GM18511 (cell line): ENCODE results near the gene CDC37L1.
A peak's percentile ranks its signal among the peaks of the same experiment; 100 is the strongest.

Source experiments
- ATAC-seq: cut with Tn5 transposase; IDR thresholded peaks from one replicate; pipeline ENCODE4 v1.9.1; 2021; ENCODE audit warnings: mild to moderate bottlenecking, moderate library complexity; ENCODE audit not compliant: unreplicated experiment

Gene CDC37L1

GRCh38 chr9:4667681-4668080 is 11.7 kb upstream of the CDC37L1 start:
- no peak for ATAC-seq

GRCh38 chr9:4668604-4669003 is 10.8 kb upstream of the CDC37L1 start:
- no peak for ATAC-seq

DNA sequence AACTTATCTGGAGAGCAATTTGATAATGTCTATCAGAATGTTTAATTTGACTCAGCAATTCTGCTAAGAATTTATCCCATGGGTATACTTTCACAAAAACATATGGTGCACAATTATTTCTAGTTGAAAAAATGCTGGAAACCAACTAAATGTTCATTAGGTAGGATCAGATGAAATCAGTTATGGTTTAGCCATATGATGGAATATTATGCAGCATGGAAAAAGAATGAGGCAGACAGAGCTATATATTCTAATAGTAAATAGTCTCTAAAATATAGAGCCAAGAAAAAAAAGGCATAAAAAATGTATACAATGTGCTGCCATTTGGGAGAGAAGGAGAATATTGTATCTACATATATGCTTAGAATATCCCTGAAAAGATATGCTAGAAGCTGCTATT is 9.5 kb upstream of the CDC37L1 start:
- ATAC-seq: no peak

DNA sequence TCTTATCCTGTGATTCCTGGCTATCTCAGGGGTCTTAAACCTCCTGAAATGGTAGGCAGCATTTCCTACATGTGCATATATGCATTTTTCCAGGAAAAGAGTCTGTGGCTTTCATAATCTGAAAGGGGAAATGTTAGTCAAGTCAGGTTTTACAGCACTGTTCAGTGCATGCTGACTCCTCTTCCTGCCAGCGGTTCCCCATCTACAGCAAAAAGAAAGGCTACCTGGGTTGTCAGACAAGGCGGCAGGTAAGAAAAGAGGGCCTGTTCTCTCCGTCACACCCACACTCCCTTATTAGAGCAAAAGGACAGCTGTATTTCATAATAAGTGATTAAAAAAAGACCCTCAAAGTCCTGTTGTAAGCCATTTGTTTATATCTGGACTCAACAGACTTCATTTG is 8.8 kb upstream of the CDC37L1 start:
- ATAC-seq: no peak

- ATAC-seq: no peak
Observed at GRCh38 chr9:4671737-4672136, 7.6 kb upstream of the CDC37L1 start.

GRCh38 chr9:4674783-4675182 is 4.6 kb upstream of the CDC37L1 start:
- ATAC-seq: no peak

- no peak for ATAC-seq
Observed at GRCh38 chr9:4677392-4677791, 2.0 kb upstream of the CDC37L1 start.

- peak; percentile 24 for ATAC-seq
Observed at GRCh38 chr9:4678679-4679267, 596 bp upstream of the CDC37L1 start.

GRCh38 chr9:4680173-4680525 is 780 bp downstream of the CDC37L1 start:
- no peak for ATAC-seq

GRCh38 chr9:4680750-4681149 is 1.4 kb downstream of the CDC37L1 start:
- ATAC-seq: no peak

GRCh38 chr9:4684820-4685219 is 5.5 kb downstream of the CDC37L1 start:
- no peak for ATAC-seq

GRCh38 chr9:4686112-4686511 is 6.7 kb downstream of the CDC37L1 start:
- no peak for ATAC-seq

GRCh38 chr9:4686584-4686983 is 7.2 kb downstream of the CDC37L1 start:
- ATAC-seq: no peak

GRCh38 chr9:4689021-4689420 is 9.7 kb downstream of the CDC37L1 start:
- ATAC-seq: no peak

DNA sequence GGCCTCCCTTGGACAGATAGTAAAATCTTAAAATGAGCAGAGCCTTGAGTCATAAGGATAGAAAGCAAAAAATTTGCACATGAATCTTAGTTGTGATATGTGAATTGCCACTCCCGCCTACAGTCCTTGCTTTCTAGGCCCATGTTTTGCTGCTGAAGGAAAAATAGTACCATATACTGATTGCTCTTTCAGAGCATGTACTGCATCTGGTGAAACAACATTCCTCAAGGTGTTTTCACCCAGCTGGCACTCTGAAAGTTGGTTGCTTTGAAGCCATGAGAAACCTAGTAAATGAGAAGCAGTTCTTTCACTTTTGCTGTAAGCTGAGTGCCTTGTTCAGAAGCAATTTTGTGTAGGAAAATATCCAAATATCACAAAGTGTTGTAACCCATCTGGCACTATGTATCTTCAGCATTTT is 10.3 kb downstream of the CDC37L1 start:
- ATAC-seq: peak; percentile 64

- peak; percentile 71 for ATAC-seq
Observed at GRCh38 chr9:4690144-4690543, 10.8 kb downstream of the CDC37L1 start.

DNA sequence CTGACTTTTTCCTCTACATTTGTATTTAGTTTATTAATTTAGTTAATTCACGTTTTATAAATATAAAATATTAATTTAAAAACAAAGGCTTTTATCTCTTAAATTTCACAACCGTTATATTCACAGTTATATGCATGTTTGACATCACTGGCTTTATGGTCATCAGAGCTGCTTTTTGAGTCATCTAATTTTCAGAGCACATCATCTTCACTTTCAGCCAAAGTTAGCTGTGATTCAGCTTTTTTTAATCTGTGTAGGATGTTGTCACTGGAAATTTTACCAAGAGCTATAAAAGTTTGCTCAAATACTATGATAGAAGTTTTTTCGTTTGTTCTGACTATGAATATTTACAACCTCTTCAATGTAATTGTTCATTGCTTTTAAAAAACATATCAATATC is 12.4 kb downstream of the CDC37L1 start:
- no peak for ATAC-seq

DNA sequence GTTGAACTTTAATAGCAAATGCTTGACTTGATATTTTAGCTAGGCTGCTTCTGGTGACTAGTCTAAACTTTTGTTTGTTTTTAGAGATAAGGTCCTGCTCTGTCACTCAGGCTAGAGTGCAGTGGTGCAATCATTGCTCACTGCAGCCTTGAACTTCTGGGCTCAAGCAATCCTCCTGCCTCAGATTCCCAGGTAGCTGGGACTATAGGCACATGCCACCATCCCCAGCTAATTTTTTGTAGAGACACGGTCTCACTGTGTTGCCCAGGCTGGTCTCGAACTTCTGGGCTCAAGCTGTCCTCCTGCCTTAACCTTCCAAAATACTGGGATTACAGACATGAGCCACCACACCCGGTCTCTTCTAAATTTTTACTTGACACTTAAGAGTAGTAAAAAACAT is 20.7 kb downstream of the CDC37L1 start:
- ATAC-seq: no peak

DNA sequence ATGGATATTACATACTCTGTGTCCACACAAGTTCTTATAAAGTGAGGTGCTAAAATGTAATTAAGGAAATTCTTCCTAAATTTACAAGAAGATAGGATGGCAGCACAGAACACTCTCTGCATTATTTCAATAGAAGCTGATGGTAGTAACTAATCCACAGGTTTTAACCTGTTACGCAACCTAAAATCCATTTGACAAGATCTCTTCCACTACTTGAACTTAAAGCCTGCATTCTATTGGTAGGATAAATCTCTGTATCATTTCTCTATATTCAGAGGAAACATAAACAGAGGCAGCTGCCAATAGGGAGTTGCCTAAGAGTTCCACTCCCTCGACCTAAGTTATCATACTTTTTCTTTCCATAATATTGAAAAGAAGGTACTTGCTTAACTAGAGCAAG is 21.6 kb downstream of the CDC37L1 start:
- ATAC-seq: no peak

DNA sequence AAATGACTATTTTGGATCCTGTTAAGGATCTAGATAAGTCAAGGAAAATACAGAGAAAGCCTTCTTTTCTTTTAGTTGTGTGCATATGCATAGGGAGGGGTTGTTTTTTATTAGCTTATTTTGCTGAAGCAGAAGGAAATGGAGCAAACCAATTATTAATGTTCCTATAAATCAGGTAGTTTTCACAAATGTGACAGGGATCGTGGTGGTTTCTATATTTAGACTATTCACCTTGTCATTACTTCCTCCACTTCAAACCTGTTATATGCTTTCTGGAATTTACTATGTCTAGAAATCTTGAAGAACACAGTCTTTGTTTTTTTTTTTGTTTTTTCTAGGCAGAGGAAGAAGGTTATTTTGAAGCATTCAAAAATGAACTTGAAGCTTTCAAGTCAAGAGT is 22.2 kb downstream of the CDC37L1 start:
- no peak for ATAC-seq

DNA sequence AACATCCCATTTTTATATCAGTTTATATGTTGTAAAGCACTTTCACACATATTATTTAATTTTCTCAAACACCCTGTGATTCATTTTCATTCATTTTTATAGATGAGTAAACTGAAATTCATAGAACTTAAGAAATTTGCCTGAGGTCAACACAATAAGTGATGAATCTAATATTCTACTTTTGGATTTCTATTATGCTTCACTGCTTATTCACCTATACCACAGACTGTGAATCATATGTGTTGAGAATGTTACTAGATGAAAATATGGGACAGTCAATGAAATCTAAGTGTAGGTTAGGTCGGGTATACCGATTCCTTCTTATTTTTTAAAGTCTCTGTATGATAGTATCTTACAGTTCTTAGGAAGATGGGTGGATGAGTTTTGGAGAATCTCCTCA is 24.8 kb downstream of the CDC37L1 start:
- no peak for ATAC-seq

DNA sequence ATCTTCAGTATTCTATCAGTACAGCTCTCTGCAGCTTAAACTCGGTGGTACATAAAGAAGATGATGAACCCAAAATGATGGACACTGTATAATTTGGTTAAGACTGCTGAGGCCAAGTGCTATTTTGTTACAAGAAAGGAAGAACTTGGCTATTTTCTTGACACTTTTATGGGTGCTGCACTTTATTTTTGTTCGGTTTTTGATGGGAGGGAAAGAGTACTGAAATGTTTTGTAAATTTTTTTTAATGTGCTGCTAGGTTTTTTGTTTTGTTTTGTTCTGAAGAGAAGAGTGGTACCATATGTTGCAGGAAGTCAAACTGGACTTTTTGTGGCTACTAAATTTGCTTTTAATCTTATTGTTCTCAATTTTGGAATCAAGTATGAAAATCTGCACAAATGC is 26.7 kb downstream of the CDC37L1 start:
- no peak for ATAC-seq

DNA sequence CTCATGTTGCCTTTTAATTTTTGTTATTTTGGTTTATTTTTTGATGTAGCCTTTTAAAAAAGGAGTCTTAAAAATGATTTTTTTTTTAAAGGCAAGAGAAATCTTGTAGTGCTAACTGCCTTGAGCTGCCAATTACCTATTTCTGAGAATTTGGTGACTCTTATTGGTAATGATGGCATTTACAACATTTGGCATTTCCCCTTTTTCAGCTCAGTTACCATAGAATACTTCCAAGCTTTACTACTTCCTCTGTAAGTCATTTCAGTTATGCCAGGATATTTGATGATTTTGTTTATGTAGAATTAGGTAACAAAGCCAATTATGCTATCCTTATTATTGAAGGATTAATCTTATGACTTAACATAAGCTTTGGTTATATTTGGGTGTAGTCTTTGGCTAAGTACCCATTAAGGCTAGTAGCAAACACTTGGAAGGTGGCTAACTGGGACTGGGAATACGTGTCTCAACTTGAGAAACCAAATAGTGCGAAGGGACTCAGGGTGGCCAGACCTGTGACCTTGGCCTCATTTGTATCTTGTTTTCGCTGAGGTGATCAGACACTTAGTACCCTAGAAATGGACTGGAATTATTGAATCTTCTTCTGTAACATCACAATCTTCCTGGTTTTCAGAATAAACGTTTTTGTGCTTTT is 27.7 kb downstream of the CDC37L1 start:
- ATAC-seq: no peak
